Bronchial epithelial cell (primary cell): ENCODE measurements around the gene VEGFB. TPM values are rescaled to one million over a fixed set of nuclear protein-coding genes. Genes with fewer than 3 reads are reported as not detected.

Experiments used
- DNase-seq: peaks from one replicate; pipeline ENCODE4 v3.0.0-alpha.2; 2010; ENCODE audit warnings: low read depth
- FAIRE-seq: peaks from 2 replicates; lab custom pipeline; 2011; peaks lifted over from hg19 to GRCh38; lab: Jason Lieb, UNC
- H3K27me3 ChIP-seq: 2 replicates; pipeline ENCODE4 v1.5.1; 2011; ENCODE audit warnings: low read length; ENCODE audit not compliant: control insufficient read depth, insufficient read depth
- H3K36me3 ChIP-seq: 2 replicates; pipeline ENCODE4 v1.5.1; 2011; ENCODE audit warnings: low read length; ENCODE audit not compliant: control insufficient read depth, insufficient read depth
- H3K4me3 ChIP-seq: 2 replicates; pipeline ENCODE4 v1.5.1; 2011; ENCODE audit warnings: mild to moderate bottlenecking, low read depth, low read length, control low read depth
- total RNA-seq: library from RNA; depleted of rRNA; stranded (reverse); fragments of >200 nt; gene quantifications from 2 replicates; pipeline ENCODE4 v1.2.1, GENCODE V29; 2014
- TF ChIP-seq, protein P1 (sequence below): IDR thresholded peaks from 2 replicates; pipeline ENCODE4 v1.5.1; 2011; ENCODE audit warnings: mild to moderate bottlenecking, moderate library complexity, low read length, control low read depth, inconsistent platforms; ENCODE audit not compliant: insufficient read depth, severe bottlenecking

Gene VEGFB
- total RNA-seq, 1 donor from 2014 or later, result 12.4 TPM

DNA sequence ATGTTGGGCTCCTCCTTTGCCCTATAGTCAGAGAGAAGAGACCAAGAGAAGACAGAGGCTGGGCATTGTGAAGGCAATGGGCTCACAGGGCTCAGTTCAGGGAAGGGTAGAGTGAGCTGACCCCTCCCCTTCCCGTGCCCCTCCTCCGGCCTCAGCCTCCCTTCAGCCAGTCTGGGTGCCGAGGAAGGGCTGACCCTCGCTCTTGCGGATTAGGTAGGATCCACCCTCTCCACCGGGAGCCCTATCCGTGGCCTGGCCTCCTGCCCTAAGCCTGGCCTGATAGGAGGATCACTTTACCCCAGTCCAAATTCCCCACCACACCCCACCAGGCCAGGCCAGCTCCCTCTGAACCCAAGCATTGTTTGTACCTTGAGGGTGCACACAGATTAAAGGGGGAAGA, 14.2 kb downstream of the VEGFB start:
- peaks cover 7% of the 10 kb centered on the region for H3K36me3 ChIP-seq
- FAIRE-seq (no peak), DNase-seq (no peak)
- H3K4me3 ChIP-seq, result no peak overlapping the region
- no peaks in the 10 kb centered on the region for H3K27me3 ChIP-seq
- TF ChIP-seq, protein P1, sequence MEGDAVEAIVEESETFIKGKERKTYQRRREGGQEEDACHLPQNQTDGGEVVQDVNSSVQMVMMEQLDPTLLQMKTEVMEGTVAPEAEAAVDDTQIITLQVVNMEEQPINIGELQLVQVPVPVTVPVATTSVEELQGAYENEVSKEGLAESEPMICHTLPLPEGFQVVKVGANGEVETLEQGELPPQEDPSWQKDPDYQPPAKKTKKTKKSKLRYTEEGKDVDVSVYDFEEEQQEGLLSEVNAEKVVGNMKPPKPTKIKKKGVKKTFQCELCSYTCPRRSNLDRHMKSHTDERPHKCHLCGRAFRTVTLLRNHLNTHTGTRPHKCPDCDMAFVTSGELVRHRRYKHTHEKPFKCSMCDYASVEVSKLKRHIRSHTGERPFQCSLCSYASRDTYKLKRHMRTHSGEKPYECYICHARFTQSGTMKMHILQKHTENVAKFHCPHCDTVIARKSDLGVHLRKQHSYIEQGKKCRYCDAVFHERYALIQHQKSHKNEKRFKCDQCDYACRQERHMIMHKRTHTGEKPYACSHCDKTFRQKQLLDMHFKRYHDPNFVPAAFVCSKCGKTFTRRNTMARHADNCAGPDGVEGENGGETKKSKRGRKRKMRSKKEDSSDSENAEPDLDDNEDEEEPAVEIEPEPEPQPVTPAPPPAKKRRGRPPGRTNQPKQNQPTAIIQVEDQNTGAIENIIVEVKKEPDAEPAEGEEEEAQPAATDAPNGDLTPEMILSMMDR, result no peak

DNA sequence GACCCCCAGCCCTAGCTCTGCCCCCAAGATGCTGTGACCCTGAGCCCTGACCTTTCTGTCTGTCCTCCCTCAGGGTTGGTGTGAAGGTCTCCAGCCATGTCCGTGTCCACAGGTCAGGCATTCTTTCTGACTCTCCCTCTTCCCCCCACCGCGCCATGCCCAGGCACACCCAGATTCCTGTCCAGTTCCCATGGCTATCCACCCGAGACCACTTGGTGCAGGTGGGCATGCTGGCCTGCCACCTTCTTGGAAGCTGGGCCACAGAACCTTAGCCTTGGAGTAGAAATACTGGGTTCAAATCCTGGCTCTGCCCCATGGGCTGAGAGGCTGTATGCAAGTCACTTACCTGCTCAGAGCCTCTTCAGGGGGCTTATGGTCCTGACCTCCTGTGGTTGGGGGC, 14.7 kb downstream of the VEGFB start:
- TF ChIP-seq, protein P1, result no peak
- no peak for DNase-seq

DNA sequence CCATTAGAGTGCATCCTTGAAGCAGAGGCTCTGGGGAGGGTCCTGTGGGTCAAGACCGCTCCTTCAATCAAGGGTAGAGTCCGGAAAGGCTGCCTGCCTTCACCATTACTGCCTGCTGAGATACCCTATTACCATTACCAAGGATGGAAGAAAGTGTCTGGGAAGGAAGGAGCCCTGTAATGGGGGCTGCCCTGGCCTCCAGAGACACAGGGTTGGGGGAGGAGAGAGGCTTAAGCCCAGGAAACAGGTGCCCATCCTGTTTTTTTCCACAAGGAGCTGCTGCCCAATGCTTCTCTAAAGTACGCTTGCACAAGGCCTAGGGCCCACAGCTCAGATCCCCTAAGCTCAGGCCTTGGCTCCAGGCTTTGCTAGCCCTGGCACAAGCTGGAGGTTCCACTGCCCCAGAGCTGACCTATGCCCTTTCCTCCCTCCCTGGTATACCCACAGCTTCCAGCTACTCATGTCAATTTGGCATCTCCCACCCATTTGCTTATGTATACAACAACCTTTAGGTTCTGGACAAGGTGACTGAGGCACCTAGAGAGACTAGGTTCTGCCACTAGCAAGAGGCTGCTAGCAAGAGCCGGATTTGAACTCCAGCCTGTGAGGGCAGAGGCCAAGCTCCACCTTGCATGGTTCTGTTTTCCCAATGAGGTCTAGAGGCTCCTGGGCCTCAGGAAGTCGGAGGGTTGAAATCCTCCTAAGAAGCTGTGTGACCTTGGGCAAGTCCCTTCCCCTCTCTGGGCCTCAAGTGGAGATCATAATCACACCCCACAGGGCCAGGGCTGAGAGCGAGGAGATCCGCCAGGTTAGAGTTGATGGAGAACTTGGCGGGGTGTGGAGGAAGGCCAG, 15.4 kb downstream of the VEGFB start:
- H3K36me3 ChIP-seq, result peaks cover 9% of the 10 kb centered on the region
- no peaks in the 10 kb centered on the region for H3K27me3 ChIP-seq
- DNase-seq (no peak), FAIRE-seq (no peak)
- no peak overlapping the region for H3K4me3 ChIP-seq
- TF ChIP-seq, protein P1, result no peak

More for the DNA sequence above, 14.7 kb downstream of the VEGFB start:
- Histone ChIP-seq H3K27me3 (no peaks in the 10 kb centered on the region), H3K4me3 (no peak overlapping the region), H3K36me3 (peaks cover 4% of the 10 kb centered on the region)
- FAIRE-seq, result no peak

DNA sequence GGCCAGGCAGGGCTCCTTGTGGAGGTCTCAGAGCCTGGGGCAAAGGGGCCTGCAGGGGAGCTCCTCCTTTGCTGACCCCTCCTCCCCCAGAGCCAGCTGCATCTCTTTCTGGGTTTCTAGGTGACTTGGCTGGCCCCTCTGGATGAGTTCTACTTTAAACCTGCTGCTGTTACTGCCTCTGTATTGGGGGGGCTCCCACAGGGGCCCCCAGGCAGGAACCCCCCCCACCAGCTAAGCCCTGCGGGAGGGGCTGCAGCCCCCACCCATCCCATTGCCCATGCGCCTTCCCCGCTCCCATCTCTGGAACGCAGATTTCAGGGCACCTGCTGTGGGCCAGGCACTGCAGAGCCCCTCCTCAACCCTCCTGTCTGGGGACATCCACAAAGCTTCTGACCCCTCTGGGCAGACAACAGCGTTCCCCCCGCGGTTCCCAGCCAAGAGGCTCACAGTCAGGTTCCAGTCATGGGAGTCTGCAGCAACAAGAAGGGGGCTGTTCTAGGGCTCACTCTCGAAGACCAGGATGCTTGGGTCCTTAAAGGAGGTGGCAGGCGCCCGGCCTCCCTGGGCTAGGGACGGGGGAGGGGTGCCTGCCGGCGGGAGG, 16.1 kb downstream of the VEGFB start:
- DNase-seq (no peak), FAIRE-seq (no peak)
- Histone ChIP-seq H3K4me3 (peak overlapping the region; percentile 83), H3K27me3 (no peaks in the 10 kb centered on the region), H3K36me3 (peaks cover 12% of the 10 kb centered on the region)
- TF ChIP-seq, protein P1, result no peak

DNA sequence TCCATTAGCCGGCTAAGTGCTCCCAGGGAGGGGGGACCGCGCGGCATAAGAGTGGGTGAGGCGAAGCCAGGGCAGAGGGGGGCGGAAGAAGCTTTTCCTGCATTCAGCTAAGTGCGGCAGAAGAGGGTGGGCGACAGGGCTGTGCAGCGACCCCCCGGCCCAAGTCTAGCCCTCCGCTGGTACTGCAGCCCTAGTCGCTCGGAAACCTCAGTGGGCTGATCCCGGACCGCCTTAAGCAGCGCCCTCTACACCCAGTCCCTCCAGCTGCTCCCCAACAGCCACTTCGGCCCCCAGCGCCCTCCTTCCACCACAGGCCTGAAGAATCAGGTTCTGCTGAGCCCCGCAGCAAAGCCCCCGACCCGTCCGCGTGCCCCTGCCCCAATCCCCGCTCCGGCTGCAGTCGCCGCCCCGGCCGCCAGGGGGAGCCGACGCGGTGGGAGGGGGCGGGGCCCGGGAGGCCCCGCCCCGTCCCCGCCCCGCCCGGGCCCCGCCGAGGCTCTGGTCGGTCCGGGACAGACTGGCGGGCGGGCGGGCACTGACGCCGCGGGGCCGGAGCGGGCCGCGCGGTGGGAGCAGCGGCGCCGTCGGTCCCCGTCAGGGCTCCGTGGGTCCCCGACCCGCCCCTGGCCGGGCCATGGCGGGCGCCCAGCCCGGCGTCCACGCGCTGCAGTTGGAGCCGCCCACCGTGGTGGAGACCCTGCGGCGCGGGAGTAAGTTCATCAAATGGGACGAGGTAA, 16.8 kb downstream of the VEGFB start, which contains the start of gene PLCB3:
TSS of gene PLCB3 (plus strand) at position 515 of the 737 bp plus-strand sequence. CDS start at position 635, 120 bp downstream.
- Histone ChIP-seq H3K36me3 (peaks cover 19% of the 10 kb centered on the region), H3K27me3 (no peaks in the 10 kb centered on the region), H3K4me3 (peak within 1 kb of the TSS; percentile 83)
- DNase-seq (no peak), FAIRE-seq (no peak)
- TF ChIP-seq, protein P1, result peak; percentile 63
